Placental epithelial cell (primary cell): Measurements from ENCODE around the gene EI24. TPM values are rescaled to one million over a fixed set of nuclear protein-coding genes. Genes with fewer than 3 reads are reported as not detected.

Experiments used
- small RNA-seq: library from RNA; depleted of rRNA; stranded (forward); fragments of <200 nt; gene quantifications from one replicate; pipeline ENCODE3, GENCODE V24; 2012
- total RNA-seq: library from RNA; depleted of rRNA; stranded (reverse); fragments of >200 nt; gene quantifications from 2 replicates; pipeline ENCODE4 v1.2.3, GENCODE V29; 2012

EI24 gene
- 38.5 and 122 TPM in 2 replicates for total RNA-seq

DNA sequence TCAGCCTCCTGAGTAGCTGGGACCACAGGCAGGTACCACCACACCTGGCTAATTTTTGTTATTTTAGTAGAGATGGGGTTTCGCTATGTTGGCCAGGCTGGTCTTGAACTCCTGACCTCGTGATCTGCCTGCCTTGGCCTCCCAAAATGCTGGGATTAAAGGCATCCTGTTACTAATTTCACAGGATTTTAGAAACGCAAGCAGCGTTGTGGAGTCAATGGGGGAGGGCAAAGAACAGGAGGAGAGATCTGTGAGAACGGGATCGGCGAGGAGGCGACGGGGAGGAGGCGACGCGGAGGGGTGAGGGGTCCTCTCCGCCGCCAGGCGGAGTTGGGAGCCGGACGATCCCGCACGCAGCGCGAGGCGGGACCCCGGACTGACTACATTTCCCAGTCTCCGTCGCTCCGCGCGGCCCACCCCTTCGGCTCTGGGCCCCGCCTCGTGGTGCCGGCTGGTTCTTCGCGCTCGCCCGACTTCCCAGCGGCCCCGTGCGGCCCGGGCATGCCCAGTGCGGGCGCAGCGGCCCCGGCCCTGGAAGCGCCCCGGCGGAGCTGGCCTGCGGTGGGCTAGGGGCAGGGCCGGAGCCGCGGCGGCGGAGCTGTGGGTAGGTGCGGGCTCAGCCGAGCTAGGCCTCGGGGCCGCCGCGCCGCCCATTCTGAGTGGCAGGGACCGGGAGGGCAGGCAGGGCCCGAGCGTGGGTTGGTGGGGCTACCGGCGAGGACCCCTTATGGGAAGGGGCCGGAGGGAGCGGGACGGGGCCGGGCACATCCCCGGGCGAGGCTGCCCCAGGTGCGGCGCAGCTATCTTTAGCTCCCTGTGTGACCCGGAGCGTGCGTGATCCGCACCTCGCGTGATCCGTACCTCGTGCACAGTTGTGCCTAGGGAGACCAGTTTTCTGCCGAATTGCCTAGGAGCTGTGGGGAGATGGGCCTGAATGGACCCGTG lies at the start of gene EI24:
Gene EI24, plus strand, starts transcription at position 508 of the 945 bp plus-strand sequence. CDS start 3,051 bp downstream, outside the sequence.

DNA sequence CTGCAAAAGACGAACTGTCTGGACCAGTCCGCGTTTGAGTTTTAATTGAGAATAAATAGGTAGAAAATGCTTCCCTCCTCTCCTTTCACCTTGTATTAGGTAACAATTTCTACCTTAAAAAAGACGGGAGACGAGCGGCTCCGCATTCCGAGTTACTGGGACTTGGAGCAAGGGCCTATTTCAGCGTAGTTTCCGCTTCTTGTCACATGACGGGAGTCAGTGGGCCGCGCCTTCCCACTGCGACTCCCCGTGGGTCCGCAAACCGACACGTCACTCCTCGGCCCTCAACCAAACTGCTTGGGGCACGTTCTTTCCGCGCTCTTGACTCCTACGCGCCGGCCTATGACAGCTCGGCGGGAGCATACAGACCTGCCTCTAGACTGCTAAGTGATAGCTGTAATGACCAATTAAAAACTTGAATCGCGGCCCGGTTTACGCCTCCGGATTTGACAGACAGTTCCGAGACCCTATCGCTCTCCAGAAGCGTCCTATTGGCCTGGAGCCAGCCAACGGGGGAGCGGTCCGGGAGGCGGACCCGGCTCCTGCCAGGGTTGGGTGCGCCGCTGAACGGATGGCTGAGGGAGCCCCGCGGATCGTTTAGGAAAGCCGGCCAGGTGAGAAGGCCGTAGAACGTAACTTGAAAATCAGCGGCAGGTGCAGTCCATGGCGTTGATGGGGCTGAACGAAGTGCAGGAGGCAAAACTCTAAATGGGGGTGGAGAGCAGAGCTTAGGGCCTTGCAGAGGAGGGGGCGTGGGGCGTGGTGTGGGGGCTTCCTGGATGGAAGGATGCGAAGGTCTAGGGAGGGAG lies 23.2 kb downstream of the EI24 start, which contains the start of gene STT3A:
Gene STT3A, plus strand, starts transcription at position 548 of the 809 bp plus-strand sequence. CDS start 3,064 bp downstream, outside the sequence.

DNA sequence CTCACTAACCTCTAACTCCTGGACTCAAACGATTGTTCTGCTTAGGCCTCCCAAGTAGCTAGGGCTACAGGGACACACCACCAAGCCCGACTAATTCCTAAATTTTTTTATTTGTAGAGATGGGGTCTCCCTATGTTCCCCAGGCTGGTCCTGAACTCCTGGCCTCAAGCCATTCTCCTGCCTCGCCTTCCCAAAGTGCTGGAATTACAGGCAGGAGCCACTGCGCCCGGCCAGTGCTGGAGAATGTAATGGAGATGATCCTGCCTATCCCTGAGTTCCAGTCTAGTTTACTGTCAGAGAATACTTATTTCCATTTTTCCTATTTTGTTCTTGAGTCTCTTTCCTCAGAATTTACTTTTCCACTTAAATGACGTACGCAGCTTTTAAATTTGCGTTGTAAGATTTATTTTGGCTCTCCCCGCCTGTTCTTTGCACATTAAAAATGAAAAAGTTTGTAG lies 55.5 kb downstream of the EI24 start, which contains the start of gene CHEK1:
Gene CHEK1, plus strand, starts transcription at position 408 of the 458 bp plus-strand sequence. CDS start 1,606 bp downstream, outside the sequence.

Small RNA genes lying within 50 kb of the gene (small RNA-seq; reads per million reads assigned to genes)
- not detected for gene RNU6-1156P

Other genes starting within 250 kb of the EI24 start
- gene FEZ1, start 73.2 kb upstream of the EI24 start, total RNA-seq: 0.65 and 4.7 TPM in 2 replicates
- gene STT3A, start 23.4 kb downstream of the EI24 start, total RNA-seq: 133 and 339 TPM in 2 replicates
- 18.5 and 29.2 TPM in 2 replicates for gene CHEK1, start 55.7 kb downstream of the EI24 start, total RNA-seq
- gene ACRV1, start 111.4 kb downstream of the EI24 start, total RNA-seq: not detected in 2 replicates
- gene PATE1, start 176.8 kb downstream of the EI24 start, total RNA-seq: not detected in 2 replicates
- not detected in 2 replicates for gene PATE2, start 209.4 kb downstream of the EI24 start, total RNA-seq
- gene PATE3, start 218.7 kb downstream of the EI24 start, total RNA-seq: not detected in 2 replicates